SKM-1 (cell line): ENCODE results near the gene PLEKHA5.
A peak's percentile ranks its signal among the peaks of the same experiment; 100 is the strongest.
"Not testable (repeated sequence)": the region's sequence is repeated elsewhere in the genome, so short reads cannot be mapped to it uniquely, and the experiment has no call there.

ENCODE experiments used
- DNase-seq: peaks from one replicate; lab custom pipeline; 2025; ENCODE audit not compliant: unreplicated experiment; lab: John Stamatoyannopoulos, UW

PLEKHA5 gene

GRCh38 chr12:19167708-19168107, 38.2 kb downstream of the PLEKHA5 start:
- DNase-seq: no peak

GRCh38 chr12:19168644-19169043, 39.1 kb downstream of the PLEKHA5 start:
- DNase-seq: no peak

GRCh38 chr12:19169222-19169621, 39.7 kb downstream of the PLEKHA5 start:
- DNase-seq: no peak

- not testable (repeated sequence) for DNase-seq
These were observed 40.8 kb downstream of the PLEKHA5 start for GRCh38 chr12:19170286-19170685.

GRCh38 chr12:19171731-19172130, 42.2 kb downstream of the PLEKHA5 start:
- no peak for DNase-seq

GRCh38 chr12:19177754-19178153, 48.2 kb downstream of the PLEKHA5 start:
- DNase-seq: no peak

- DNase-seq: no peak
These were observed 50.5 kb downstream of the PLEKHA5 start for GRCh38 chr12:19179986-19180385.

GRCh38 chr12:19181666-19182426, 52.3 kb downstream of the PLEKHA5 start:
- DNase-seq: no peak

- DNase-seq: no peak
These were observed 53.7 kb downstream of the PLEKHA5 start for GRCh38 chr12:19183121-19183838.

GRCh38 chr12:19185262-19185929, 55.9 kb downstream of the PLEKHA5 start:
- DNase-seq: no peak

GRCh38 chr12:19186722-19187661, 57.5 kb downstream of the PLEKHA5 start:
- no peak for DNase-seq

- no peak for DNase-seq
These were observed 60.0 kb downstream of the PLEKHA5 start for GRCh38 chr12:19189522-19189921.

GRCh38 chr12:19190292-19191031, 60.9 kb downstream of the PLEKHA5 start:
- peak; percentile 60 for DNase-seq

GRCh38 chr12:19191089-19191488, 61.6 kb downstream of the PLEKHA5 start:
- no peak for DNase-seq

GRCh38 chr12:19191563-19191962, 62.0 kb downstream of the PLEKHA5 start:
- no peak for DNase-seq

GRCh38 chr12:19192710-19193109, 63.2 kb downstream of the PLEKHA5 start:
- no peak for DNase-seq

- no peak for DNase-seq
These were observed 65.4 kb downstream of the PLEKHA5 start for GRCh38 chr12:19194963-19195362.

- DNase-seq: no peak
These were observed 67.6 kb downstream of the PLEKHA5 start for GRCh38 chr12:19196959-19197630.

GRCh38 chr12:19198272-19198671, 68.7 kb downstream of the PLEKHA5 start:
- no peak for DNase-seq

GRCh38 chr12:19199332-19199731, 69.8 kb downstream of the PLEKHA5 start:
- no peak for DNase-seq
